HCT116 (cell line): ENCODE results near the gene CCDC137. TPM values are rescaled to one million over a fixed set of nuclear protein-coding genes. Genes with fewer than 3 reads are reported as not detected.

Experiments used
- ATAC-seq: fragments of 200-7000 bp; cut with Tn5 transposase; 2 replicates; pipeline ENCODE4 v1.9.1; 2020; ENCODE audit warnings: mild to moderate bottlenecking, moderate library complexity
- BruUV-seq: library from RNA; stranded (reverse); fragments of 400-500 nt; replicated peaks from 2 replicates; lab custom pipeline; 2021; lab: Mats Ljungman, UMichigan
- CTCF ChIA-PET: fragments of 300-600 bp; sonication (Branson Sonifier 250); formaldehyde crosslinking; loops from one replicate; lab custom pipeline; 2021; ENCODE audit warnings: antibody characterized with exemption; lab: Charles Lee
- POLR2A ChIA-PET: fragments of 300-600, 350-600 bp; sonication (Branson Sonifier 250); formaldehyde crosslinking; loops from one replicate; lab custom pipeline; 2021; ENCODE audit warnings: antibody characterized with exemption; lab: Charles Lee
- RAD21 ChIA-PET, 2 experiments: fragments of 300-600 bp; sonication (Branson Sonifier 250); formaldehyde crosslinking; loops; one replicate each; lab custom pipeline; 2023; ENCODE audit warnings: low total read pairs in 2 of 2; ENCODE audit not compliant: uncharacterized antibody in 2 of 2, unreplicated experiment in 2 of 2, low non-redundant PET in 1 of 2; lab: Charles Lee
- DNase-seq: peaks from one replicate; pipeline ENCODE4 v3.0.0-alpha.2; 2010; ENCODE audit warnings: low read depth, low spot score
- H2AFZ ChIP-seq: fragments of 200-600 bp; shearing (Covaris generic), sonication (generic); 2 replicates; pipeline ENCODE4 v1.6.1; 2017; ENCODE audit warnings: low read depth, mixed run types, mixed read lengths, antibody characterized with exemption, low read length; ENCODE audit not compliant: poor library complexity, severe bottlenecking
- H3K27ac ChIP-seq: 2 replicates; pipeline ENCODE4 v1.5.1; 2012; ENCODE audit warnings: low read depth, low read length
- H3K27me3 ChIP-seq: fragments of 200-600 bp; sonication (generic); 2 replicates; pipeline ENCODE4 v1.6.1; 2016; ENCODE audit warnings: mixed run types, low read length, mixed read lengths; ENCODE audit not compliant: insufficient read depth
- H3K36me3 ChIP-seq, 2 experiments: fragments of 200-500 bp in 1 of 2; fragments of 200-600 bp in 1 of 2; sonication (Bioruptor generic) in 1 of 2; sonication (generic) in 1 of 2; 2 replicates each; pipeline versions ENCODE4 v1.5.1 to v1.6.1; 2014 to 2016; ENCODE audit warnings: low read length in 2 of 2, inconsistent platforms in 1 of 2, mixed read lengths in 1 of 2, mixed run types in 1 of 2; ENCODE audit not compliant: insufficient read depth in 2 of 2, control insufficient read depth in 1 of 2
- H3K4me1 ChIP-seq, 2 experiments: fragments of 200-600 bp in 1 of 2; sonication (generic) in 1 of 2; 2 replicates each; pipeline versions ENCODE4 v1.5.1 to v1.6.1; 2012 to 2017; ENCODE audit warnings: low read length in 2 of 2, inconsistent platforms in 1 of 2, mild to moderate bottlenecking in 1 of 2, mixed read lengths in 1 of 2, mixed run types in 1 of 2, moderate library complexity in 1 of 2; ENCODE audit not compliant: insufficient read depth in 2 of 2, control insufficient read depth in 1 of 2
- H3K4me2 ChIP-seq: fragments of 200-600 bp; sonication (generic); 2 replicates; pipeline ENCODE4 v1.6.1; 2017; ENCODE audit warnings: mixed run types, low read length, mixed read lengths
- H3K4me3 ChIP-seq, 2 experiments: fragments of 200-600 bp in 1 of 2; sonication (generic) in 1 of 2; replicated peaks in 1 of 2; 2 replicates each; pipeline ENCODE4 v1.5.1; 2011 to 2016; ENCODE audit warnings: low read length in 2 of 2, control low read depth in 1 of 2, low read depth in 1 of 2, mild to moderate bottlenecking in 1 of 2, mixed read lengths in 1 of 2, mixed run types in 1 of 2
- H3K79me2 ChIP-seq: fragments of 200-600 bp; sonication (generic); 2 replicates; pipeline ENCODE4 v1.6.1; 2017; ENCODE audit warnings: mild to moderate bottlenecking, mixed run types, low read length, moderate library complexity, mixed read lengths; ENCODE audit not compliant: insufficient read depth
- H3K9ac ChIP-seq: fragments of 200-600 bp; sonication (generic); 2 replicates; pipeline ENCODE4 v1.6.1; 2016; ENCODE audit warnings: low read length, mixed read lengths
- H3K9me2 ChIP-seq: fragments of 200-600 bp; sonication (generic), shearing (Covaris generic); 2 replicates; pipeline ENCODE4 v1.6.1; 2017; ENCODE audit warnings: mixed run types, mild to moderate bottlenecking, moderate library complexity; ENCODE audit not compliant: insufficient read depth
- H3K9me3 ChIP-seq, 2 experiments: fragments of 200-500 bp in 1 of 2; fragments of 200-600 bp in 1 of 2; sonication (Bioruptor generic) in 1 of 2; sonication (generic) in 1 of 2; 2 replicates each; pipeline ENCODE4 v1.6.1; 2014 to 2017; ENCODE audit warnings: low read length in 2 of 2, mixed read lengths in 2 of 2, inconsistent platforms in 1 of 2, low read depth in 1 of 2, mild to moderate bottlenecking in 1 of 2, mixed run types in 1 of 2, moderate library complexity in 1 of 2; ENCODE audit not compliant: control insufficient read depth in 1 of 2, insufficient read depth in 1 of 2
- H4K20me1 ChIP-seq: fragments of 200-600 bp; sonication (generic), shearing (Covaris generic); 2 replicates; pipeline ENCODE4 v1.6.1; 2017; ENCODE audit warnings: mixed run types, mild to moderate bottlenecking, moderate library complexity; ENCODE audit not compliant: insufficient read depth
- CBX3 ChIP-seq: IDR thresholded peaks from 2 replicates; pipeline ENCODE4 v1.6.1; 2012; ENCODE audit warnings: low read depth
- CEBPB ChIP-seq: IDR thresholded peaks from 2 replicates; pipeline ENCODE4 v1.6.1; 2012; ENCODE audit warnings: low read depth
- ELF1 ChIP-seq: IDR thresholded peaks from 2 replicates; pipeline ENCODE4 v1.6.1; 2012; ENCODE audit warnings: low read depth, borderline replicate concordance
- EZH2 ChIP-seq: fragments of 200-600 bp; sonication (generic); IDR thresholded peaks from 2 replicates; pipeline ENCODE4 v1.6.1; 2017; ENCODE audit warnings: antibody characterized with exemption, mixed run types
- EZH2phosphoT487 ChIP-seq: fragments of 200-600 bp; IDR thresholded peaks from 2 replicates; pipeline ENCODE4 v1.6.1; 2018; ENCODE audit warnings: antibody characterized with exemption, borderline replicate concordance
- FOSL1 ChIP-seq: IDR thresholded peaks from 2 replicates; pipeline ENCODE4 v1.6.1; 2012; ENCODE audit warnings: low read depth
- MAX ChIP-seq: IDR thresholded peaks from 2 replicates; pipeline ENCODE4 v1.6.1; 2012
- POLR2AphosphoS5 ChIP-seq: IDR thresholded peaks from 2 replicates; pipeline ENCODE4 v1.6.1; 2011; ENCODE audit warnings: mild to moderate bottlenecking, low read depth, low read length, moderate library complexity
- RAD21 ChIP-seq: IDR thresholded peaks from 2 replicates; pipeline ENCODE4 v1.6.1; 2012; ENCODE audit warnings: low read depth, mild to moderate bottlenecking
- REST ChIP-seq: IDR thresholded peaks from 2 replicates; pipeline ENCODE4 v1.6.1; 2012; ENCODE audit warnings: low read depth
- SRF ChIP-seq: IDR thresholded peaks from 2 replicates; pipeline ENCODE4 v1.6.1; 2012; ENCODE audit warnings: low read depth
- TCF7L2 ChIP-seq: IDR thresholded peaks from 2 replicates; pipeline ENCODE4 v1.7.0; 2011; ENCODE audit warnings: borderline replicate concordance, inconsistent platforms; ENCODE audit not compliant: insufficient read depth, insufficient read length; ENCODE audit errors: extremely low read depth
- ZFX ChIP-seq: fragments of 450-650 bp; IDR thresholded peaks from 2 replicates; pipeline ENCODE4 v1.6.1; 2017
- intact Hi-C: fragments of 100-400 bp; cut with micrococcal nuclease; formaldehyde crosslinking; loops from 2 replicates; pipeline ENCODE4 v1.10.0; 2022
- total RNA-seq: library from RNA; stranded (reverse); gene quantifications from one replicate; pipeline ENCODE4 v1.2.1, GENCODE V29; 2021; ENCODE audit not compliant: unreplicated experiment
- TF ChIP-seq, protein P1 (sequence below): IDR thresholded peaks from 2 replicates; pipeline ENCODE4 v1.6.1; 2011; ENCODE audit warnings: mild to moderate bottlenecking, low read length, moderate library complexity; ENCODE audit not compliant: insufficient replicate concordance; ENCODE audit errors: extremely low read depth

Gene CCDC137
- total RNA-seq, 1 experiment from 2014 or later, result 77.5 TPM

DNA sequence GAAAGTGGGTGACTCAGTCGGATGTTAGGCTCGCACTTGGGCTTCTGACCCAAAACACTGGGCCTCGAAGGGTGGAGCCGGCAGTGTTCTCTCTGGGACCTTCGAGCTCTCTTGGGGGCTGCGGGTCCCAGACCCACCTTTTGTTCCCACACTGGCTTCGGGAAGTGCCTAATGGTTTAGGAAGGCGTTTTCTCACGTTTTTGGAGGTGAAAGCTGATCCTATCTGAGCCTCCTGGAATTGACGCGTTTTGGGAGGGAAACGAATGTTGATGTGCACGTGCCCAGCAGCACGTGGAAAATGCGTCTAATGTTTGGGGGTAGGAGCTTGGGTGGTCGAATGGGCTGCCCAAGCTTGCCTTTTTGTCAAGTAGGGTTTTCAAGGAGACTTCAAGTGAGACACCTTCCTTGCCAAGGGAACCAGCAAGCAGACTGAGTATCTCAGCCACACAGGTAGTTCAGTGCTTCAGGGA, 17.9 kb downstream of the CCDC137 start:
- H3K79me2 ChIP-seq, result peaks cover 79% of the 10 kb centered on the region
- H3K9me2 ChIP-seq, result no peaks in the 10 kb centered on the region
- intact Hi-C loops, result no loop called here
- peaks cover 6% of the 10 kb centered on the region; the same call in 1 of the 2 replicates for H4K20me1 ChIP-seq
- no peaks in the 10 kb centered on the region for H3K27me3 ChIP-seq
- CTCF ChIA-PET, result interaction anchor here (1.2 kb wide), 1 partner anchor 9 kb away, joined by 8 read pairs; no protein-coding TSS in a partner anchor
- H3K4me1 ChIP-seq, result peaks cover 18 to 23% of the 10 kb centered on the region in 2 experiments
- peaks cover 22 to 46% of the 10 kb centered on the region in 2 experiments for H3K36me3 ChIP-seq
- DNase-seq (no peak), ATAC-seq (no peak; the same call in 1 of the 2 replicates)
- TF ChIP-seq ZFX (peak; percentile 77; the same call in 1 of the 2 replicates), EZH2 (no peak)
- H3K4me3 ChIP-seq, result peak overlapping the region; percentile 86 to 99
- H3K9ac ChIP-seq, result peak overlapping the region; percentile 85
- peak overlapping the region; percentile 100 for H3K4me2 ChIP-seq
- RAD21 ChIA-PET, result interaction anchor here in 1 of 2 experiments (1.2 kb wide), 1 partner anchor 17 kb away, joined by 4 read pairs; the partner anchor contains the start of genes CCDC137 and OXLD1
- POLR2A ChIA-PET, result interaction anchor here (1.0 to 4.4 kb wide), 8 partner anchors 9 to 166 kb away, joined by 3 to 33 read pairs (median 6); partner anchors contain the start of gene MRPL12
- H2AFZ ChIP-seq, result no peak overlapping the region
- no peaks in the 10 kb centered on the region for H3K9me3 ChIP-seq
- peak overlapping the region; percentile 92 for H3K27ac ChIP-seq
- TSS peak; percentile 78 for BruUV-seq

DNA sequence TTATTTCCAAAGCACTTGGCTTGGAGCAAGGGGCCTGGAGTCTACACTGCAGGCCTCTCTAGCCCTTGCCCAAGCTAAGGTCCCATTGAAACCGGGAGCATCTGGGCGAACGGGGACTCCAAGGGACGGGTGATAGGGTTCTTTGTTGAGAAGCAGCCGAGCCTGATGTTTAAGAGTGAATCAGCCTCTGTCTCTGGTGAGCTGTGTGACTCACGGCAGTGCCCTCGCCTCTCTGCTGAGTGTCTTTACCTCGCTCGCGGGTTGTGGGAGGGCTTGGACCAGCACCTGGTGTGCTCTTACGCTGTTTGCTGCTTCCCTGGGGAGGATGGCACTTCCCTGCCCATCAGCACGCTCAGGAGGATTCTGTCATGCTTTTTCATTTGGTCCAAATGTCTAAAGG, 18.6 kb downstream of the CCDC137 start:
- ChIA-PET CTCF (no interaction called here), POLR2A (interaction anchor here (1.2 to 4.4 kb wide), 4 partner anchors 17 to 166 kb away, joined by 3 to 33 read pairs (median 6); partner anchors contain the start of gene MRPL12), RAD21 (interaction anchor here in 1 of 2 experiments (0.6 kb wide), 1 partner anchor 462 kb away, joined by 4 read pairs; the partner anchor contains the start of gene CEP131)
- Histone ChIP-seq H3K27ac (peak overlapping the region; percentile 92), H3K79me2 (peaks cover 86% of the 10 kb centered on the region), H3K36me3 (peaks cover 22 to 53% of the 10 kb centered on the region in 2 experiments), H3K9me3 (no peaks in the 10 kb centered on the region), H4K20me1 (peaks cover 6% of the 10 kb centered on the region; the same call in 1 of the 2 replicates), H3K4me3 (peak overlapping the region; percentile 86 to 99), H3K4me2 (peak overlapping the region; percentile 100), H3K4me1 (peaks cover 18 to 23% of the 10 kb centered on the region in 2 experiments), H3K9ac (peak overlapping the region; percentile 85), H3K27me3 (no peaks in the 10 kb centered on the region), H2AFZ (no peak overlapping the region), H3K9me2 (no peaks in the 10 kb centered on the region)
- ATAC-seq, result no peak
- intact Hi-C loops, result no loop called here
- no TSS peak for BruUV-seq
- no peak for DNase-seq
- TF ChIP-seq SRF (no peak), ZFX (no peak), REST (no peak), TCF7L2 (no peak), POLR2AphosphoS5 (no peak), RAD21 (no peak), EZH2phosphoT487 (no peak), MAX (no peak), CEBPB (no peak), ELF1 (no peak), CBX3 (no peak), FOSL1 (no peak), EZH2 (no peak)
- TF ChIP-seq, protein P1, sequence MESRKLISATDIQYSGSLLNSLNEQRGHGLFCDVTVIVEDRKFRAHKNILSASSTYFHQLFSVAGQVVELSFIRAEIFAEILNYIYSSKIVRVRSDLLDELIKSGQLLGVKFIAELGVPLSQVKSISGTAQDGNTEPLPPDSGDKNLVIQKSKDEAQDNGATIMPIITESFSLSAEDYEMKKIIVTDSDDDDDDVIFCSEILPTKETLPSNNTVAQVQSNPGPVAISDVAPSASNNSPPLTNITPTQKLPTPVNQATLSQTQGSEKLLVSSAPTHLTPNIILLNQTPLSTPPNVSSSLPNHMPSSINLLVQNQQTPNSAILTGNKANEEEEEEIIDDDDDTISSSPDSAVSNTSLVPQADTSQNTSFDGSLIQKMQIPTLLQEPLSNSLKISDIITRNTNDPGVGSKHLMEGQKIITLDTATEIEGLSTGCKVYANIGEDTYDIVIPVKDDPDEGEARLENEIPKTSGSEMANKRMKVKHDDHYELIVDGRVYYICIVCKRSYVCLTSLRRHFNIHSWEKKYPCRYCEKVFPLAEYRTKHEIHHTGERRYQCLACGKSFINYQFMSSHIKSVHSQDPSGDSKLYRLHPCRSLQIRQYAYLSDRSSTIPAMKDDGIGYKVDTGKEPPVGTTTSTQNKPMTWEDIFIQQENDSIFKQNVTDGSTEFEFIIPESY, result no peak
